GM12872 (cell line): ENCODE results near the gene PTGDS.

Experiments
- CTCF ChIP-seq: IDR thresholded peaks from 3 replicates; pipeline ENCODE4 v1.5.1; 2011; ENCODE audit warnings: low read depth, mild to moderate bottlenecking, low read length, moderate library complexity; ENCODE audit not compliant: insufficient read depth

The PTGDS gene

GRCh38 chr9:136937186-136938001 is 39.9 kb upstream of the PTGDS start:
- no peak for TF ChIP-seq CTCF

- no peak for TF ChIP-seq CTCF
Observed at GRCh38 chr9:136939431-136939995, 37.8 kb upstream of the PTGDS start.

GRCh38 chr9:136939996-136940525 is 37.2 kb upstream of the PTGDS start:
- TF ChIP-seq CTCF, result no peak

GRCh38 chr9:136940526-136941230 is 36.6 kb upstream of the PTGDS start:
- TF ChIP-seq CTCF, result no peak

GRCh38 chr9:136941231-136942111 is 35.8 kb upstream of the PTGDS start:
- TF ChIP-seq CTCF, result no peak

GRCh38 chr9:136942112-136942880 is 35.0 kb upstream of the PTGDS start:
- TF ChIP-seq CTCF, result no peak
